ENCODE results near the gene FMC1.

The FMC1 gene

DNA sequence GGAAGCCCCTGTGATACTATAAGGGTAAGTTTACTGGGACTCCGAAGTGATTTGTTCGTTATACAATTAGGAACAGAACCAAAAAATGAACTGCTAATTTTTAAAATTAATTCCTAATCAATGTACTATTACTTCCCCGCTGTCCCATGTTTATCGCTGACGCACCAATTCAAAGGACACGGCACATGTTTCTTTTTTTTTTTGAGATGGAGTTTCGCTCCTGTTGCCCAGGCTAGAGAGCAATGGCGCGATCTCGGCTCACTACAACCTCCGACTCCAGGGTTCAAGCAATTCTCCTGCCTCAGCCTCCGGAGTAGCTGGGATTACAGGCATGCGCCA, 1.5 kb upstream of the FMC1 start:
- Histone ChIP-seq H3K27ac (peak overlapping the region; percentile 100), H3K4me1 (peaks cover 3% of the 10 kb centered on the region), H3K9me3 (ENCODE audit: control insufficient read depth, low read length) (no peaks in the 10 kb centered on the region), H3K27me3 (ENCODE audit: control insufficient read depth, insufficient read depth, low read length) (no peaks in the 10 kb centered on the region), H3K4me3 (ENCODE audit: low read depth, low read length) (peak overlapping the region; percentile 98), H3K9ac (no peak overlapping the region), H3K79me2 (peaks cover 4% of the 10 kb centered on the region), H3K36me3 (ENCODE audit: control insufficient read depth, insufficient read depth, low read length) (no peaks in the 10 kb centered on the region), H3K4me2 (ENCODE audit: low read length) (peak overlapping the region; percentile 97), H2AFZ (peak overlapping the region; percentile 100)
- TF ChIP-seq, protein P1, sequence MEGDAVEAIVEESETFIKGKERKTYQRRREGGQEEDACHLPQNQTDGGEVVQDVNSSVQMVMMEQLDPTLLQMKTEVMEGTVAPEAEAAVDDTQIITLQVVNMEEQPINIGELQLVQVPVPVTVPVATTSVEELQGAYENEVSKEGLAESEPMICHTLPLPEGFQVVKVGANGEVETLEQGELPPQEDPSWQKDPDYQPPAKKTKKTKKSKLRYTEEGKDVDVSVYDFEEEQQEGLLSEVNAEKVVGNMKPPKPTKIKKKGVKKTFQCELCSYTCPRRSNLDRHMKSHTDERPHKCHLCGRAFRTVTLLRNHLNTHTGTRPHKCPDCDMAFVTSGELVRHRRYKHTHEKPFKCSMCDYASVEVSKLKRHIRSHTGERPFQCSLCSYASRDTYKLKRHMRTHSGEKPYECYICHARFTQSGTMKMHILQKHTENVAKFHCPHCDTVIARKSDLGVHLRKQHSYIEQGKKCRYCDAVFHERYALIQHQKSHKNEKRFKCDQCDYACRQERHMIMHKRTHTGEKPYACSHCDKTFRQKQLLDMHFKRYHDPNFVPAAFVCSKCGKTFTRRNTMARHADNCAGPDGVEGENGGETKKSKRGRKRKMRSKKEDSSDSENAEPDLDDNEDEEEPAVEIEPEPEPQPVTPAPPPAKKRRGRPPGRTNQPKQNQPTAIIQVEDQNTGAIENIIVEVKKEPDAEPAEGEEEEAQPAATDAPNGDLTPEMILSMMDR (IDR thresholded peaks at IDR 0.05), result no peak

DNA sequence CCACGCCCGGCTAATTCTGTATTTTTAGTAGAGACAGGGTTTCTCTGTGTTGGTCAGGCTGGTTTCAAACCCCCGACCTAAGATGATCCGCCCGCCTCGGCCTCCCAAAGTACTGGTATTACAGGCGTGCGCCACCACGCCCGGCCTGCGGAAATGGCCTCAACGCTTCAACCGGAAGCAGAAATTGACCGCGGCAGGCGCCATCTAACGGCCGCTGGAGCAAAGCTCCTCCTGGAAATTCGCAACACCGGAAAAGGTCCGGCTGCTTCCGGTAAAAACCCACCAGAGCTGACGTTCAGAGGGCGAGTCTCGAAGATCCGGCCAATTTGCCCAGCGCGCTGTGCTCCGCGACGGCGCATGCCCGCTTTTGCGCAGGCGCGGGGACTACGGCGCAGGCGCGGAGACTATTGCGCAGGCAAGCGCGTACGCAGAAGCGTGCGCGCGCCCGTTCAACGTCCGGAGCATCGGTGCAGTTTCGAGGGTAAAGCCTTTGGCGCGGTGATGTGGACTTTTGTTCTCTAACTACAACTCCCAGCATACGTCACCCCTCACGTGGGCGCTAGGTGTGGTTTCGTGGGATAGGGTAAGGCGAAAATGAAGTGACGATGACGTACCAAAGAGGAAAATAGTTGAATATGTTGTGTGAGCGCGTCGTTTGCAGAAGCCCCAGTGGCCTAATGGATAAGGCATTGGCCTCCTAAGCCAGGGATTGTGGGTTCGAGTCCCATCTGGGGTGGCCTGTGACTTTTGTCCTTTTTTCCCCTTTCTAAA, 915 bp upstream of the FMC1 start:
- H3K4me3 ChIP-seq (ENCODE audit: low read depth, low read length), result peak overlapping the region; percentile 98
- H2AFZ ChIP-seq, result peak overlapping the region; percentile 100
- peak overlapping the region; percentile 97 for H3K4me2 ChIP-seq (ENCODE audit: low read length)
- peaks cover 7% of the 10 kb centered on the region for H3K79me2 ChIP-seq
- H3K9me3 ChIP-seq (ENCODE audit: control insufficient read depth, low read length), result no peaks in the 10 kb centered on the region
- H3K36me3 ChIP-seq (ENCODE audit: control insufficient read depth, insufficient read depth, low read length), result no peaks in the 10 kb centered on the region
- peak overlapping the region; percentile 99 for H3K9ac ChIP-seq
- H3K27ac ChIP-seq, result peak overlapping the region; percentile 100
- no peaks in the 10 kb centered on the region for H3K27me3 ChIP-seq (ENCODE audit: control insufficient read depth, insufficient read depth, low read length)
- TF ChIP-seq, protein P1 (IDR thresholded peaks at IDR 0.05), result peak; percentile 91
- peaks cover 3% of the 10 kb centered on the region for H3K4me1 ChIP-seq

DNA sequence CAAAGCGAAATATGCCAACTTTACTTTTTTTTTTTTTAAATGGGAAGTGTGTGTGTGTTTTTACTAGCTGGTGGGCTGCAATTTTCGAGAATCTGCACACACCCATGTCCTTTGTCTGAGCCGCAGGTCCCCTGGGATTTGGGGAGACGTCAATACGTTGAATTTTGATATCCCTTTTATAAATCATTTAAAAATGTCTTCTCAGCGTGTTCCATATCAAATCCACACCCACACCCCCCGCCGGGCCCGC, 404 bp upstream of the FMC1 start:
- TF ChIP-seq, protein P1 (IDR thresholded peaks at IDR 0.05), result no peak
- Histone ChIP-seq H2AFZ (peak overlapping the region; percentile 100), H3K4me1 (peaks cover 3% of the 10 kb centered on the region), H3K9ac (peak overlapping the region; percentile 99), H3K79me2 (peaks cover 7% of the 10 kb centered on the region), H3K9me3 (ENCODE audit: control insufficient read depth, low read length) (no peaks in the 10 kb centered on the region), H3K27ac (peak overlapping the region; percentile 100), H3K4me2 (ENCODE audit: low read length) (peak overlapping the region; percentile 97), H3K36me3 (ENCODE audit: control insufficient read depth, insufficient read depth, low read length) (no peaks in the 10 kb centered on the region), H3K27me3 (ENCODE audit: control insufficient read depth, insufficient read depth, low read length) (no peaks in the 10 kb centered on the region), H3K4me3 (ENCODE audit: low read depth, low read length) (peak overlapping the region; percentile 98)

DNA sequence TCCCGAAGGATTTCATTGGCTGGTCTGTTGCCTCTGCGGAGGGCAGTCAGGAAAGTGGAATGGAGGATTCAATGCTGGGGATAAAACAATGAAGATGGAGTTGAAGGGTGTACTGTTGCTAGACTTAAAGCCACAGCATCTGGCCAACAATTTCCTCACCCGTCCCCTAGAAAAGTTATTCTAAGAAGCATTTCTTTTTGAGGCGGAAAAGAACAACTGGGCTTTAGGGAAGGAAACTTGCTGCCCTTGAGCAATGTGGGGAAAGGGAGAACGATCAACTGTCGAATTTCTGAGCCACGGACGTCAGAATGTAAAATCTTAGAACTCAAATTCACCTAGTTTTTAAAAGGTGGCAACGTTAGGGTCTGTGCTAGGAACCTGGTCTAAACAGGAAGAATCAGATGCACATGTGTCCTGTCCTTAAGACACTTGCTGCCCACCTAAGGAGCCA, 664 bp downstream of the FMC1 start:
- TF ChIP-seq, protein P1 (IDR thresholded peaks at IDR 0.05), result no peak
- H2AFZ ChIP-seq, result peak overlapping the region; percentile 100
- no peaks in the 10 kb centered on the region for H3K27me3 ChIP-seq (ENCODE audit: control insufficient read depth, insufficient read depth, low read length)
- peak overlapping the region; percentile 97 for H3K4me2 ChIP-seq (ENCODE audit: low read length)
- H3K9ac ChIP-seq, result peak overlapping the region; percentile 99
- H3K4me1 ChIP-seq, result peaks cover 3% of the 10 kb centered on the region
- no peaks in the 10 kb centered on the region for H3K9me3 ChIP-seq (ENCODE audit: control insufficient read depth, low read length)
- peak overlapping the region; percentile 98 for H3K4me3 ChIP-seq (ENCODE audit: low read depth, low read length)
- H3K36me3 ChIP-seq (ENCODE audit: control insufficient read depth, insufficient read depth, low read length), result no peaks in the 10 kb centered on the region
- peaks cover 13% of the 10 kb centered on the region for H3K79me2 ChIP-seq
- H3K27ac ChIP-seq, result peak overlapping the region; percentile 100

DNA sequence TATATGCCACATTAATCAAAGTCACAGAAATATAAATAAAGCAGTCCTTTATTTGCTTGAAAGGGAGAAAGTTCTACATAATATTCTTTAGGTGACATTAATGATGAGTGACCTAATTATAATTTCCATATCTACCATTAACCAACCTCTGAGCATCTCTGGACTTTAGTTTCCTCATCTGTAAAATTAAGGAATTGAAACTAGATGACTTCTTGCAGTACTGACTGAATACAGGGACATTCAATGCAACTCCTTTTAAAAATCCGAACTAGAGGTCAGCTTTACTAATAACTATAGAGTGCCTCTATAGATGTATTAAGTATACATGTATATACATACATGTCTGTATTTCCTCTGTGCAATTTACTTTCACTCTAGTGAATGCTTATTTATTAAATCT, 3.9 kb downstream of the FMC1 start:
- H3K27me3 ChIP-seq (ENCODE audit: control insufficient read depth, insufficient read depth, low read length), result no peaks in the 10 kb centered on the region
- H3K36me3 ChIP-seq (ENCODE audit: control insufficient read depth, insufficient read depth, low read length), result no peaks in the 10 kb centered on the region
- no peaks in the 10 kb centered on the region for H3K9me3 ChIP-seq (ENCODE audit: control insufficient read depth, low read length)
- peaks cover 3% of the 10 kb centered on the region for H3K4me1 ChIP-seq
- H3K9ac ChIP-seq, result no peak overlapping the region
- TF ChIP-seq, protein P1 (IDR thresholded peaks at IDR 0.05), result no peak
- H3K4me2 ChIP-seq (ENCODE audit: low read length), result no peak overlapping the region
- peaks cover 20% of the 10 kb centered on the region for H3K79me2 ChIP-seq
- no peak overlapping the region for H3K27ac ChIP-seq
- H3K4me3 ChIP-seq (ENCODE audit: low read depth, low read length), result no peak overlapping the region
- no peak overlapping the region for H2AFZ ChIP-seq
